ENCODE data around the gene PFN3. TPM values are rescaled to one million over a fixed set of nuclear protein-coding genes. Genes with fewer than 3 reads are reported as not detected.

PFN3 gene
- total RNA-seq, 4 donors from 2014 or later, result not detected

DNA sequence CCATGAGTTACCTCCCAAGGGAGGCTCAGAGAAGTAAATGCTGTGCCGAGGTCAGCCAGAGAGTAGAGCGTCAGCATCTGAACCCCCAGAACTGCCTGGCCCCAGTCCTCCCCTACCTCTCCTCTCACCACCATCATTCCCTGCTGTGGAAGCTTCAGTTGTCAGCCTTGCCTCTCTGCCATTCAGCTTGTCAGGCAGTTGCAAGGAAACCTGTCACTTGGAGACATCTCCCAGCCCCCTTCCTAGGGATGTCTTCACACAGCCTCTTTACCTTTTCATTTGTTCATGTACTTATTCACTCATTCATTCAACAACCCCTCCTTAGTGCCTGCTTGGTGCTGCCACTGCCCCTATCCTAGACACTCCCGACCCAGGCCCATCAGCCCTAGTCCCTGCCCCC lies 40.6 kb downstream of the PFN3 start:
- intact Hi-C loops (cut with DNase I; ENCODE audit: low total_unique reads), result no loop called here
- TF ChIP-seq, protein P1, sequence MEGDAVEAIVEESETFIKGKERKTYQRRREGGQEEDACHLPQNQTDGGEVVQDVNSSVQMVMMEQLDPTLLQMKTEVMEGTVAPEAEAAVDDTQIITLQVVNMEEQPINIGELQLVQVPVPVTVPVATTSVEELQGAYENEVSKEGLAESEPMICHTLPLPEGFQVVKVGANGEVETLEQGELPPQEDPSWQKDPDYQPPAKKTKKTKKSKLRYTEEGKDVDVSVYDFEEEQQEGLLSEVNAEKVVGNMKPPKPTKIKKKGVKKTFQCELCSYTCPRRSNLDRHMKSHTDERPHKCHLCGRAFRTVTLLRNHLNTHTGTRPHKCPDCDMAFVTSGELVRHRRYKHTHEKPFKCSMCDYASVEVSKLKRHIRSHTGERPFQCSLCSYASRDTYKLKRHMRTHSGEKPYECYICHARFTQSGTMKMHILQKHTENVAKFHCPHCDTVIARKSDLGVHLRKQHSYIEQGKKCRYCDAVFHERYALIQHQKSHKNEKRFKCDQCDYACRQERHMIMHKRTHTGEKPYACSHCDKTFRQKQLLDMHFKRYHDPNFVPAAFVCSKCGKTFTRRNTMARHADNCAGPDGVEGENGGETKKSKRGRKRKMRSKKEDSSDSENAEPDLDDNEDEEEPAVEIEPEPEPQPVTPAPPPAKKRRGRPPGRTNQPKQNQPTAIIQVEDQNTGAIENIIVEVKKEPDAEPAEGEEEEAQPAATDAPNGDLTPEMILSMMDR (IDR thresholded peaks at IDR 0.05), result no peak
- no peak for TF ChIP-seq POLR2A (IDR thresholded peaks at IDR 0.05)
- no peak overlapping the region for H3K4me3 ChIP-seq (ENCODE audit: low read depth, poor library complexity, severe bottlenecking)
- DNase-seq (ENCODE audit: low spot score in 2 of 2), result no peak
- WGBS, 2 donors, result 82 to 84% methylated on average over 3 of the region's 3 CpGs

- H3K4me3 ChIP-seq (ENCODE audit: low read depth, poor library complexity, severe bottlenecking), result no peak overlapping the region
- no peak for DNase-seq (ENCODE audit: low spot score in 2 of 2)
- WGBS, 2 donors, result 80 to 87% methylated on average over 6 of the region's 6 CpGs
- no peak for TF ChIP-seq POLR2A (IDR thresholded peaks at IDR 0.05)
- TF ChIP-seq, protein P1 (IDR thresholded peaks at IDR 0.05), result no peak
- intact Hi-C loops (cut with DNase I; ENCODE audit: low total_unique reads), result no loop called here
Observed at GRCh38 chr5:177359451-177359851, 41.0 kb downstream of the PFN3 start.

GRCh38 chr5:177358370-177358819 lies 42.1 kb downstream of the PFN3 start:
- WGBS, 2 donors, result 33 to 49% methylated on average over 4 to 5 of the region's 5 CpGs
- H3K4me3 ChIP-seq (ENCODE audit: low read depth, poor library complexity, severe bottlenecking), result no peak overlapping the region
- intact Hi-C loops (cut with DNase I; ENCODE audit: low total_unique reads), result no loop called here
- TF ChIP-seq, protein P1 (IDR thresholded peaks at IDR 0.05), result no peak
- no peak for TF ChIP-seq POLR2A (IDR thresholded peaks at IDR 0.05)
- no peak for DNase-seq (ENCODE audit: low spot score in 2 of 2)

- WGBS, 2 donors, result 16 to 25% methylated on average over 22 to 37 of the region's 37 CpGs
- DNase-seq (ENCODE audit: low spot score in 2 of 2), result peak in 1 of 2 donors; percentile 87
- intact Hi-C loops (cut with DNase I; ENCODE audit: low total_unique reads), result no loop called here
- TF ChIP-seq, protein P1 (IDR thresholded peaks at IDR 0.05), result no peak
- no peak for TF ChIP-seq POLR2A (IDR thresholded peaks at IDR 0.05)
- peak within 1 kb of the TSS; percentile 20 for H3K4me3 ChIP-seq (ENCODE audit: low read depth, poor library complexity, severe bottlenecking)
Observed at GRCh38 chr5:177357459-177358351, 42.8 kb downstream of the PFN3 start, which contains the start of gene RGS14. Gene RGS14, plus strand, starts transcription at chr5:177357924. Its CDS starts 101 bp downstream, at chr5:177358025.

DNA sequence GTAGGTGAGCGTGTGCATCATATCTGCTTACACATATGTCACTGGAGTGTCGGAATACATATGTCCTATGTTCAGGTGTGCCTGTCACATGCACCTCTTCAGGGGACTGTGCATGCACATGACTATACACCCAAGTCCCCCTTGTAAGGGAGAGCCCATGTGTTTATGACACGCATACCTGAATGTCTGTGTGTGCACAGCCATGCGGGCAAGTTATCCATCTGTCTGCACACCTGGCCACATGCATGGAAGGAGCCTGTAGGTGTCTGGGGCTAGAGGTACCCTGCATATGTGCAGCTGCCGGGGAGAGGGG lies 43.4 kb downstream of the PFN3 start:
- DNase-seq (ENCODE audit: low spot score in 2 of 2), result no peak
- WGBS, 2 donors, result 81% methylated on average over 4 of the region's 5 CpGs
- TF ChIP-seq POLR2A (IDR thresholded peaks at IDR 0.05), result no peak
- TF ChIP-seq, protein P1 (IDR thresholded peaks at IDR 0.05), result no peak
- no peak overlapping the region for H3K4me3 ChIP-seq (ENCODE audit: low read depth, poor library complexity, severe bottlenecking)
- intact Hi-C loops (cut with DNase I; ENCODE audit: low total_unique reads), result no loop called here

Measured in lower leg skin (tissue), 4 donors.